Activated CD8-positive, alpha-beta T cell treated with anti-CD3 and anti-CD28 coated beads, Interleukin-2, amount 10 ng/mL, durations not matched to agents 7 days and 5 days (primary cell): Measurements from ENCODE around the gene TLCD4. TPM values are rescaled to one million over a fixed set of nuclear protein-coding genes. Genes with fewer than 3 reads are reported as not detected.
"Not testable (repeated sequence)": the region's sequence is repeated elsewhere in the genome, so short reads cannot be mapped to it uniquely, and the experiment has no call there.

Experiments used
- ATAC-seq: fragments of 150-1000 bp; cut with Tn5 transposase; one replicate; pipeline ENCODE4 v1.10.0; 2021; ENCODE audit warnings: moderate library complexity
- CTCF ChIA-PET: fragments of 350-600 bp; sonication (Branson Sonifier 250); formaldehyde crosslinking; loops from one replicate; lab custom pipeline; 2021; ENCODE audit warnings: antibody characterized with exemption; lab: Charles Lee
- POLR2A ChIA-PET: fragments of 350-600 bp; sonication (Branson Sonifier 250); formaldehyde crosslinking; loops from one replicate; lab custom pipeline; 2021; ENCODE audit warnings: antibody characterized with exemption; lab: Charles Lee
- DNase-seq: peaks from one replicate; pipeline ENCODE4 v3.0.0-alpha.2; 2020
- H3K27ac Mint-ChIP-seq: one replicate; pipeline ENCODE4 v1.8.0; 2021; ENCODE audit warnings: mild to moderate bottlenecking, mixed read lengths
- H3K27me3 Mint-ChIP-seq: one replicate; pipeline ENCODE4 v1.8.0; 2021; ENCODE audit warnings: low read depth, mixed read lengths
- H3K36me3 Mint-ChIP-seq: one replicate; pipeline ENCODE4 v1.8.0; 2021; ENCODE audit warnings: low read depth, mixed read lengths
- H3K4me1 Mint-ChIP-seq: one replicate; pipeline ENCODE4 v1.8.0; 2021; ENCODE audit warnings: low read depth, mixed read lengths
- H3K4me3 Mint-ChIP-seq: one replicate; pipeline ENCODE4 v1.8.0; 2021; ENCODE audit warnings: mild to moderate bottlenecking, mixed read lengths
- H3K9me3 Mint-ChIP-seq: one replicate; pipeline ENCODE4 v1.8.0; 2022; ENCODE audit warnings: mixed read lengths; ENCODE audit not compliant: insufficient read depth
- total RNA-seq, 2 experiments: library from RNA; stranded (reverse); gene quantifications; one replicate each; pipeline ENCODE4 v1.2.3, GENCODE V29; 2021

TLCD4 gene
- total RNA-seq, 2 experiments from 2014 or later, result not detected

DNA sequence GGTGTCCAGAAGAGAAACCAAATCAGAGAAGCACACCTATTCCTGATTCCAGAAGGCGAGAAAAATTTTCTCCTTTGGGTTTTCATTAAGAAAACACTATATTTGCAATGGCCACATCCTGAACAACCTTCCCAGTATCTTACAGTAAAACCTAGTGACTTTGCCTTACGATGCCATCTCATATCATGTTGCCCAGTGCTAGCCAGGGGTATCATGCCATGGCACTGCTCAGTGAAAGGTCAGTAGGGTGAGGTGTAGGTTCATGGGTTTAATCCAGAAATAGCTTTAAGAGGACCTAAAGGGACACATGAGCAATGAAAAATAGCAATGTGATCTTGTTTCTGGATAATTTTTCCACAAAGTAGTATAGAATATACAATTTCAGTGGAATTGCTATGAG, 7.2 kb downstream of the TLCD4 start:
- no peaks in the 10 kb centered on the region for H3K36me3 Mint-ChIP-seq
- ChIA-PET CTCF (no interaction called here), POLR2A (no interaction called here)
- no peak overlapping the region for H3K27ac Mint-ChIP-seq
- peaks cover 4% of the 10 kb centered on the region for H3K4me1 Mint-ChIP-seq
- no peak for ATAC-seq
- H3K9me3 Mint-ChIP-seq, result no peaks in the 10 kb centered on the region
- no peak overlapping the region for H3K4me3 Mint-ChIP-seq
- peaks cover 22% of the 10 kb centered on the region for H3K27me3 Mint-ChIP-seq
- DNase-seq, result no peak

DNA sequence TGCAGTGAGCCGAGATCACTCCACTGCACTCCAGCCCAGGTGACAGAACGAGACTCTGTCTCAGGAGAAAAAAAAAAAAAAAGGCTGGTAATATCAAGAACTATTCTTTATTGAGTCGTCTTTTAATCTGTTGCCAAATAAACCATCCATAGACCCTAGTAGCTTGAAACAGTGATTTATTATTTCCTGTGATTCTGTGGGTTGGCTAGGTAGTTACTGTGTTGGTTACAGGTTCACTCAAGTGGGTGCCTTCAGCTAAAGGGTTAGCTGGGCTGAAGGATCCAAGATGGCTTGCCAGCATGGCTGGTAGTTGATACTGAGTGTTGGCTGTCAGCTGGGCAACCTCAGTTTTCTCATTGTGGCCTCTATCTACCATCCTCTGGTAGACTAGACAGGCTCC, 9.2 kb downstream of the TLCD4 start:
- ATAC-seq (no peak), DNase-seq (no peak)
- Mint-ChIP-seq H3K36me3 (no peaks in the 10 kb centered on the region), H3K4me3 (no peak overlapping the region), H3K27me3 (peaks cover 8% of the 10 kb centered on the region), H3K27ac (no peak overlapping the region), H3K9me3 (no peaks in the 10 kb centered on the region), H3K4me1 (peaks cover 4% of the 10 kb centered on the region)
- ChIA-PET POLR2A (no interaction called here), CTCF (interaction anchor here (2.6 kb wide), 1 partner anchor 42 kb away, joined by 6 read pairs; no protein-coding TSS in a partner anchor)

DNA sequence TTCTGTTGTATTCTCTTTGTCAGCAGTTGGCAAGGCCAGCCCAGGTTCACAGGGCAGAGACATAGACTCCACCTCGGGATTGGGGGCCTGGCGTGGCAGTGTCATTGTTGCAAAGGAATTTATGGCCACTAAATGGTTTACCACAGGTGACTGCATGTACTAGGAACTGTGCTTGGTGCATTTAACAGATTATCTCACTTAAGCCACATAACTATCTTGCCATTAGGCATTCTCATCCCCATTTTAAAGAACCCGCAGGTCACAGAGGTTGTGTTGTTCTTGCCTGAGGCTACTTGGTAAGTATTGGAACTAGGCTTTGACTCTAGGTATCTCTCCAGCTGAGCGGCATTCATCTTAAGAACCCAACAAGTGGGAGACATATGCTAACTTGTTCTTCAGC, 9.7 kb downstream of the TLCD4 start:
- no peaks in the 10 kb centered on the region for H3K9me3 Mint-ChIP-seq
- POLR2A ChIA-PET, result no interaction called here
- H3K4me1 Mint-ChIP-seq, result peaks cover 4% of the 10 kb centered on the region
- H3K4me3 Mint-ChIP-seq, result no peak overlapping the region
- CTCF ChIA-PET, result interaction anchor here (2.6 kb wide), 1 partner anchor 42 kb away, joined by 6 read pairs; no protein-coding TSS in a partner anchor
- no peak overlapping the region for H3K27ac Mint-ChIP-seq
- DNase-seq (no peak), ATAC-seq (no peak)
- H3K27me3 Mint-ChIP-seq, result peaks cover 8% of the 10 kb centered on the region
- no peaks in the 10 kb centered on the region for H3K36me3 Mint-ChIP-seq

DNA sequence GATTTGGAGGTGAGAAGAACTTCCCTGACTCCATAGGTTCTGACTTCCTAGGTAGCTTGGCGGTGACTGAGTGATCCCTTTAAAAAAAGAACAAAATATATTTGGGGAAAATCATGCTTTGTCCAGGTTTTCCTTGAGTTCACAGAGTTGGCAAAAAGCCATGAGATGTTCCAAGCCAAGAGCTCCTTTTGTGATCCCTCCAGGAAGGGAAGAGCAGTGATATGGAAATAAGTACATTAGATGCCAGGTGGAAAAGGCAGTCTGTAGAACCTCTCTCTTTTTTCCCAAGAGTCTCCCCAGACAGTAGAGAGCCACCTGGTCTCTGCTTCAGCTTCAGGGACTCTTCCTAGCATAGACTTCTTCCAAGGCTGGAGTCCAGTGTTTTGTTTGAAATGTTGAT, 10.2 kb downstream of the TLCD4 start:
- Mint-ChIP-seq H3K9me3 (no peaks in the 10 kb centered on the region), H3K4me1 (peaks cover 4% of the 10 kb centered on the region), H3K27me3 (peaks cover 8% of the 10 kb centered on the region), H3K36me3 (no peaks in the 10 kb centered on the region), H3K4me3 (no peak overlapping the region), H3K27ac (no peak overlapping the region)
- ChIA-PET CTCF (interaction anchor here (2.6 kb wide), 1 partner anchor 43 kb away, joined by 6 read pairs; no protein-coding TSS in a partner anchor), POLR2A (no interaction called here)
- ATAC-seq (no peak), DNase-seq (no peak)

DNA sequence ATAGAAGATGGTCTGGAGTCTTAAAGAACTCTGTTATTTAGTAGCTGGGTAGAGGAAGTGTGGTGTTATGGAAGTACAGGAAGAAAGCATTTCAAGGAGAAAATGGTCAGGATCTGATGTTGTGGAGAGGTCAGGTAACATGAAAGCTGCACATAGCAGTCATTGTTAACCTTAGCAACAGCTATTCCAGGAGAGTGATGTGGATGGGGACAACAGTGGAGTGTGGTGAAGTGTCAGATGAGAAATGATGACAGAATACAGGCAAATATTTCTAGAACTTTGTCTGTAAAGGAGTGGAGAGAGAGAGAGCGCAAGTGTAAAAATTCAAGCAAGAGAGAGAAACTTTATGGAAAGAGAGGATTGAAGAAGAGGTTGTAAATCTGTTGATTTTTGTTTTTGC, 15.6 kb downstream of the TLCD4 start:
- DNase-seq, result no peak
- no peak overlapping the region for H3K4me3 Mint-ChIP-seq
- CTCF ChIA-PET, result no interaction called here
- H3K27me3 Mint-ChIP-seq, result peaks cover 3% of the 10 kb centered on the region
- H3K36me3 Mint-ChIP-seq, result no peaks in the 10 kb centered on the region
- no peak for ATAC-seq
- H3K4me1 Mint-ChIP-seq, result no peaks in the 10 kb centered on the region
- no peaks in the 10 kb centered on the region for H3K9me3 Mint-ChIP-seq
- POLR2A ChIA-PET, result no interaction called here
- no peak overlapping the region for H3K27ac Mint-ChIP-seq

DNA sequence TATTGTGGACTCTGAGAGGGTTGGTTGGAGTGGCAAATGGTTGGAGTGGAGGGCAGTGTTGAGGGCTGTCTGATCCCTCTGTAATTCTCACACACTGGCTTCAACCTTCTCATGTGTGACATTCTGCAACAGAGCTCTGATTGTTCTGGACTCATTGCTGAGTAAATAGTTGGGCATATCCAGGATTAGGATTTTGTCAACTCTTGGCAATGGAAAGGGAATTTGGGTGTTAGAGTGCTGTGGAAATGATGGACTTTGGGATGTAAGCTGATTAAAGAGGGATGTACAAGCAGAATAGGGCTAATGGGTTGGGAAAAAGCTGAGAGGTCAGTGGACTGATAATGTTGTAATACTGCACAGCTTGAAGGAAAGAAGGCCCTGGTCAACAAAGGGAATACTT, 16.5 kb downstream of the TLCD4 start:
- H3K27me3 Mint-ChIP-seq, result peaks cover under 1% of the 10 kb centered on the region
- ATAC-seq, result no peak

DNA sequence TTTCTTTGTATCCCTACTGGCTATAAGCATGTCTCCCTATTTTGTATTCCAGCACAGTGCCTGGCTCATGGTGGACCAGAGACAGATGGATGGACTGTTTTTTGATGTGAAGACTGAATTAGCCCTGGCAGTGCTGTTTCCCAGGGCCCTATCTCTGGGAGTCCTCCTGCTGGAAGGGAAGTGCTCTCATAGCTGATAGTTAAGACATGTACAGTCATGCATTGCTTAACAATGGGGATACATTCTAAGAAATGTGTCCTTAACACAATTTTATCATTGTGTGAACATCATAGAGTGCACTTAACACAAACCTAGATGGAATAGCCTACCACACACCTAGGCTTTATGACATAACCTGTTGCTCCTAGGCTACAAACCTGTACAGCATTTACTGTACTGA, 21.1 kb downstream of the TLCD4 start:
- Mint-ChIP-seq H3K27ac (no peak overlapping the region), H3K36me3 (no peaks in the 10 kb centered on the region), H3K27me3 (no peaks in the 10 kb centered on the region), H3K9me3 (no peaks in the 10 kb centered on the region), H3K4me3 (no peak overlapping the region), H3K4me1 (no peaks in the 10 kb centered on the region)
- CTCF ChIA-PET, result no interaction called here
- POLR2A ChIA-PET, result no interaction called here
- ATAC-seq (no peak), DNase-seq (no peak)

More for the DNA sequence above, 16.5 kb downstream of the TLCD4 start:
- no peak for DNase-seq
- no peaks in the 10 kb centered on the region for H3K9me3 Mint-ChIP-seq
- CTCF ChIA-PET, result no interaction called here
- no peak overlapping the region for H3K27ac Mint-ChIP-seq
- no peaks in the 10 kb centered on the region for H3K36me3 Mint-ChIP-seq
- POLR2A ChIA-PET, result no interaction called here
- no peak overlapping the region for H3K4me3 Mint-ChIP-seq
- no peaks in the 10 kb centered on the region for H3K4me1 Mint-ChIP-seq

DNA sequence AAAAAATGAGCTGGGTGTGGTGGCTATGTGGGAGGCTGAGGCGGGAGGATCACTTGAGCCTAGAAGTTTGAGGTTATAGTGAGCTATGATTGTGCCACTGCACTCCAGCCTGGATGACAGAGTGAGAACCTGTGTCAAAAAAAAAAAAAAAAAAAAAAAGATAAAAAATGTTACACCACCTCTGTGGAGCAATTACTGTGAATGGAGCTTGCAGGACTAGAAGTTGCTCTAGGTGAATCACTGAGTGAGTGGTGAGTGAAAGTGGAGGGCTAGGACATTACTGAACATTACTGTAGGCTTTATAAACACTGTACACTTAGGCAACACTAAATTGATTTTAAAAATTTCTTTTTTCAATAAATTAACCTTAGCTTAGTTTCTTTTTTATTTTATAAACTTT, 21.9 kb downstream of the TLCD4 start:
- ATAC-seq, result no peak
- no peak overlapping the region for H3K27ac Mint-ChIP-seq
- DNase-seq, result no peak
- ChIA-PET CTCF (no interaction called here), POLR2A (no interaction called here)
- no peaks in the 10 kb centered on the region for H3K9me3 Mint-ChIP-seq
- H3K4me1 Mint-ChIP-seq, result no peaks in the 10 kb centered on the region
- no peaks in the 10 kb centered on the region for H3K36me3 Mint-ChIP-seq
- H3K4me3 Mint-ChIP-seq, result no peak overlapping the region
- no peaks in the 10 kb centered on the region for H3K27me3 Mint-ChIP-seq

DNA sequence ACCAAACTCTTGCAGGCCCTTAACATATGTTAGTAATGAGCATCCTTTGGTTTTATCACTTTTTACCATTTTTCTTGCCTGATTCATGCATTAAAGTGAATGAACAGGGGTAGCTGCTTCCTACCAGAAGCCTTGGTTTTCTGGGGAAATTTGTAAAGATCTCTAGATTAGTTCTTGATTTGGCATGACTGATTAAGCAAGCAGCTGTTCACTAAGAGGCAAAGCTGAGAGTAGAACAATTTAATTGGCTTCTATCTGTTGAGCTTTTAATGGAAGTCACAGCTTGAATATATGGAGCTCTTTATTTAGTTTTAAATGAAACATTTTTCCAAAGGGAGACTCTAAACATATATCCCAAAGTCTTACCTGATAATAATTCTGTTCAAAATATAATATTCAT, 23.6 kb downstream of the TLCD4 start:
- Mint-ChIP-seq H3K4me3 (no peak overlapping the region), H3K9me3 (no peaks in the 10 kb centered on the region), H3K27ac (no peak overlapping the region), H3K36me3 (no peaks in the 10 kb centered on the region), H3K4me1 (no peaks in the 10 kb centered on the region), H3K27me3 (no peaks in the 10 kb centered on the region)
- CTCF ChIA-PET, result interaction anchor here (1.3 kb wide), 1 partner anchor 57 kb away, joined by 3 read pairs; no protein-coding TSS in a partner anchor
- ATAC-seq (no peak), DNase-seq (no peak)
- POLR2A ChIA-PET, result no interaction called here

DNA sequence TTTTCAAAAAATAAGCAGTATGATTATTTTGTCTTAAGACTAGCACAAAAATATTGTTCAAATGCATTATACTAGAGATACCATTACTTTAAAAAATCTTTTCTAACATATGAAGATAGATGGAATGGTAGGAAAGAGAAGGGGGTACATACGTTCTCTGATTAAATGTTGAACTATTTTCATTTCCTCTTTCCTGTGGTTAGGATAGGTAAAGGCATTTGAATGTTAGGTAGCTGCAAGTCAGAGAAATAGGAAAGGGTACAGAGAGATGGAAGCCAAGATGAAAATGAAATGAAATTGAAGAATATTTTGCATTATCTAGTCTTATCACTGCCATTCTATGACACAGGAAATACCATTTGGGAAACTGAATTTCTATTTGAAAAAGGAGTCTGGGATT, 28.3 kb downstream of the TLCD4 start:
- Mint-ChIP-seq H3K4me3 (no peak overlapping the region), H3K27ac (no peak overlapping the region), H3K27me3 (no peaks in the 10 kb centered on the region), H3K36me3 (no peaks in the 10 kb centered on the region), H3K4me1 (no peaks in the 10 kb centered on the region), H3K9me3 (no peaks in the 10 kb centered on the region)
- ATAC-seq (no peak), DNase-seq (no peak)
- ChIA-PET CTCF (no interaction called here), POLR2A (no interaction called here)

DNA sequence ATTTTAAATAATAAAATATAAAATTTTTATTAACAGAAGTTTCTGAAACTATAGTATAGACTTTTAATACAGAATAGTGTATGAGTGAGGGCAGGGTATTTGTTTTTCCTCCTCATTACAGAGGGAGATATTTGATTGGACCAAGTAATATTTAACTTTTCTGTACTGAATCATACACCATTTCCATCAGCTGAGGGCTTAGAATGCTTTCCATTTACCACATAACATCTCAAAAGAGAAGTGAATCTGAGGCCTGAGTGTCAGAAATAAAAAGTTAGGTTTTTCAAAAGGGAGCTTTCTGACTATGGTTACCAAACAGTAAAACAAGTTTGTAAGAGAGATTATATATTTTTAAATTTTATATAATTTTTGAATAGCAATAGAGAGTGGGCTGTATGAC, 29.5 kb downstream of the TLCD4 start:
- no peak overlapping the region for H3K27ac Mint-ChIP-seq
- peaks cover 4% of the 10 kb centered on the region for H3K27me3 Mint-ChIP-seq
- ATAC-seq (no peak), DNase-seq (no peak)
- H3K36me3 Mint-ChIP-seq, result no peaks in the 10 kb centered on the region
- no peaks in the 10 kb centered on the region for H3K9me3 Mint-ChIP-seq
- no peaks in the 10 kb centered on the region for H3K4me1 Mint-ChIP-seq
- ChIA-PET POLR2A (no interaction called here), CTCF (no interaction called here)
- no peak overlapping the region for H3K4me3 Mint-ChIP-seq

DNA sequence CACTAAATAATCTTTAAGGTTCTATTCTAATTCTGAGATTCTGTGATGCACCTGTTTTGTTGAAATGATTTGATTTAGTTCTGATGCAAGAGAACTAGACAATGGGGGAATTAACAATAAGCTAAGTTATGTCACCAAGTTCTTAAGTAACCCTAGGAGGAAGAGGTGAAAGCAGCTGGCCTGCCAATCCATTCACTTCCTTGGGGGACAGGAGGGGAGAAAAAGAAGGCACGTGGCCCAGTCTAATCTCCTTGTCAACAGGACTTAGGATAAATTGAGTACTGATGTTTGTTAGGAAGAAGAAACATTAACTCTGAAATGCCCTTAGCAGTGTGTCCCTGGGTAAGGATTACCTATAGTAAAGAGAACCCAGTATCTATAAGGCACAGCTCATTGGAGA, 36.9 kb downstream of the TLCD4 start:
- Mint-ChIP-seq H3K27ac (no peak overlapping the region), H3K36me3 (no peaks in the 10 kb centered on the region)

DNA sequence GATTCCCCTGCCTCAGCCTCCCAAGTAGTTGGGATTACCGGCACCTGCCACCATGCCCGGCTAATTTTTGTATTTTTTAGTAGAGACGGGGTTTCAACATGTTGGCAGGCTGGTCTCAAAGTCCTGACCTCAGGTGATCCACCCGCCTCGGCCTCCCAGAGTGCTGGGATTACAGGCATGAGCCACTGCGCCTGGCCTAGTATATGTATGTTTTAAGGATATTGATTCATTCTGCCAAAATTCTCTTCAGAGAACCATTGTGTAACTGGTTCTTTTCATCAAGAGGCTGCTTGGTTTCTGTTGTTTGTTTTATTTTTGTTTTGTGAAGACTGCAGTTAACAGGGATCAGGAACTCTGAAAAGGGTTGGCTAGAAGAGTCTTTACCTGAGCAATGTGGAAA, 48.4 kb downstream of the TLCD4 start:
- H3K27ac Mint-ChIP-seq, POLR2A ChIA-PET, H3K36me3 Mint-ChIP-seq, DNase-seq, H3K27me3 Mint-ChIP-seq, ATAC-seq, H3K4me3 Mint-ChIP-seq, H3K4me1 Mint-ChIP-seq, H3K9me3 Mint-ChIP-seq, CTCF ChIA-PET: not testable (repeated sequence)

More for the DNA sequence above, 36.9 kb downstream of the TLCD4 start:
- ATAC-seq (no peak), DNase-seq (no peak)
- Mint-ChIP-seq H3K27me3 (peaks cover 6% of the 10 kb centered on the region), H3K4me3 (no peak overlapping the region), H3K9me3 (no peaks in the 10 kb centered on the region), H3K4me1 (no peaks in the 10 kb centered on the region)
- POLR2A ChIA-PET, result no interaction called here
- CTCF ChIA-PET, result no interaction called here
